Neural cell (in vitro differentiated cells): ENCODE data around the gene TRAM1L1. TPM values are rescaled to one million over a fixed set of nuclear protein-coding genes. Genes with fewer than 3 reads are reported as not detected.

Experiments
- H2AFZ ChIP-seq: fragments of 200-600, 300-800 bp; sonication (generic), shearing (Covaris generic); 2 replicates; pipeline ENCODE4 v1.6.0; 2014; ENCODE audit warnings: low read depth, mild to moderate bottlenecking, antibody characterized with exemption, low read length, moderate library complexity
- H3F3A ChIP-seq: fragments of 200-600 bp; shearing (Covaris generic); 2 replicates; pipeline ENCODE4 v1.6.1; 2016; ENCODE audit warnings: mild to moderate bottlenecking, moderate library complexity, mixed read lengths, antibody characterized with exemption, low read length; ENCODE audit not compliant: insufficient read depth, poor library complexity, severe bottlenecking
- H3K27ac ChIP-seq: fragments of 200-600, 300-800 bp; sonication (generic), shearing (Covaris generic); 2 replicates; pipeline ENCODE4 v1.5.1; 2014; ENCODE audit warnings: mild to moderate bottlenecking, low read length, moderate library complexity
- H3K27me3 ChIP-seq: fragments of 300-800, 200-600 bp; sonication (generic), shearing (Covaris generic); 2 replicates; pipeline ENCODE4 v1.6.0; 2014; ENCODE audit warnings: mild to moderate bottlenecking, low read depth, low read length, moderate library complexity; ENCODE audit not compliant: insufficient read depth
- H3K36me3 ChIP-seq: fragments of 300-800, 200-600 bp; sonication (generic), shearing (Covaris generic); 2 replicates; pipeline ENCODE4 v1.5.1; 2014; ENCODE audit warnings: mild to moderate bottlenecking, antibody characterized with exemption, low read length, moderate library complexity; ENCODE audit not compliant: insufficient read depth
- H3K4me2 ChIP-seq: fragments of 300-800, 200-600 bp; sonication (generic), shearing (Covaris generic); 2 replicates; pipeline ENCODE4 v1.6.0; 2014; ENCODE audit warnings: mild to moderate bottlenecking, low read length
- H3K4me3 ChIP-seq: fragments of 300-800, 200-600 bp; sonication (generic), shearing (Covaris generic); 2 replicates; pipeline ENCODE4 v1.5.1; 2014; ENCODE audit warnings: mild to moderate bottlenecking, low read length, moderate library complexity
- H3K79me2 ChIP-seq: fragments of 200-600 bp; shearing (Covaris generic); replicated peaks from 2 replicates; pipeline ENCODE4 v1.6.0; 2014; ENCODE audit warnings: mild to moderate bottlenecking, low read length, moderate library complexity; ENCODE audit not compliant: insufficient read depth
- H3K9ac ChIP-seq: fragments of 300-800, 200-600 bp; sonication (generic), shearing (Covaris generic); 2 replicates; pipeline ENCODE4 v1.6.1; 2016; ENCODE audit warnings: mild to moderate bottlenecking, low read length, mixed read lengths
- H3K9me2 ChIP-seq: fragments of 200-600 bp; shearing (Covaris generic); 2 replicates; pipeline ENCODE4 v1.6.1; 2016; ENCODE audit warnings: mild to moderate bottlenecking, low read length, mixed read lengths; ENCODE audit not compliant: insufficient read depth
- H3K9me3 ChIP-seq: fragments of 200-600, 300-800 bp; sonication (generic), shearing (Covaris generic); 2 replicates; pipeline ENCODE4 v1.6.1; 2016; ENCODE audit warnings: mild to moderate bottlenecking, mixed run types, low read length, moderate library complexity, mixed read lengths
- H4K20me1 ChIP-seq: fragments of 200-600 bp; shearing (Covaris generic); 2 replicates; pipeline ENCODE4 v1.6.1; 2016; ENCODE audit warnings: mild to moderate bottlenecking, mixed run types; ENCODE audit not compliant: insufficient read depth
- EP300 ChIP-seq: fragments of 450-650 bp; conservative IDR thresholded peaks from 2 replicates; pipeline ENCODE4 v1.6.1; 2014; ENCODE audit warnings: antibody characterized with exemption, mild to moderate bottlenecking, moderate library complexity; ENCODE audit not compliant: poor library complexity, severe bottlenecking
- EZH2 ChIP-seq: fragments of 200-600, 300-800 bp; shearing (Covaris generic), sonication (generic); IDR thresholded peaks from 2 replicates; pipeline ENCODE4 v1.6.1; 2014; ENCODE audit warnings: antibody characterized with exemption, low read length, borderline replicate concordance, mild to moderate bottlenecking; ENCODE audit not compliant: insufficient read depth, poor library complexity, severe bottlenecking
- POLR2AphosphoS5 ChIP-seq: IDR thresholded peaks from 2 replicates; pipeline ENCODE4 v1.6.1; 2012
- RAD21 ChIP-seq: fragments of 450-650 bp; conservative IDR thresholded peaks from 2 replicates; pipeline ENCODE4 v1.6.1; 2014; ENCODE audit warnings: antibody characterized with exemption, mild to moderate bottlenecking, moderate library complexity
- SMC3 ChIP-seq: fragments of 450-650 bp; conservative IDR thresholded peaks from 2 replicates; pipeline ENCODE4 v1.6.1; 2014; ENCODE audit warnings: antibody characterized with exemption, mild to moderate bottlenecking, moderate library complexity; ENCODE audit not compliant: poor library complexity
- TAF1 ChIP-seq: IDR thresholded peaks from 2 replicates; pipeline ENCODE4 v1.6.1; 2012; ENCODE audit warnings: low read depth
- polyA plus RNA-seq: library from polyadenylated mRNA; depleted of rRNA; stranded (reverse); fragments of >200 nt; gene quantifications from 2 replicates; pipeline ENCODE4 v1.2.3, GENCODE V29; 2014
- TF ChIP-seq, protein P1 (sequence below): fragments of 450-650 bp; IDR thresholded peaks from 2 replicates; pipeline ENCODE4 v1.5.1; 2014; ENCODE audit warnings: antibody characterized with exemption, mild to moderate bottlenecking, moderate library complexity; ENCODE audit not compliant: poor library complexity, severe bottlenecking

The TRAM1L1 gene
- polyA plus RNA-seq, 1 donor from 2014 or later: 18.2 TPM

DNA sequence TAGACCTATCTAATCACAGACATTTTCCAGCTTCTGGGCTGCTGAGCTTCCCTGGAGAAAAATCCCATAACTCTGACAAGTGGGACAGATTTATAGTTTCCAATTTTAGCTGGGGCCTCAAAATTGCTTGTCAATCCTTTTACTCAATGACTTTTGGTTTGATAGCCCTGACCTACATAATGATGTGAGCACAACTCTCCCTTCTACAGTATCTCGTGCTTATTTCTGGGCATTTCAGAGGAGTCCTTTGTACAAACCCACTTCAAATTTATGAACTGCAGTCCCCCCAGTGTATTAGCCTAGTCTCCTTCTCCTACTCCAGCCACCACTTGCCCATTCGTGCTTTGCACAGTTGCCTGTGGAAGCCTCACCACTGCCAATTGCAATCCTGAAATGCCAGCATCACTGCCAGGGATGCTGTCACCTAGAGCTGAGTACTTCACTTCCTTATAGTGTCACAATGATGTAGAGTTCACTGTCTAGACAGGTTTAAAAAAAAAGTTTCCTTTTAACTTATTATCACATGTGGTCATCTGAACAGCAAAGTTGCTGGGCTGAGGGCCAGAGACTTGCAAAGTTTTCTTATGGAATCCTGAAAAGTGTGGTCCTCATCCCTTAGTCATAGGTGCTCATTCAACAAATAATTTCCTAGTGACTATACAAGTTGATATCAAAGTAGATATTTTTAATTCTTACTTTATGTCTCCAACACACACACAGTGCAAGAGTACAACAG is 21.2 kb downstream of the TRAM1L1 start:
- Histone ChIP-seq H4K20me1 (no peaks in the 10 kb centered on the region), H3F3A (no peaks in the 10 kb centered on the region), H2AFZ (no peak overlapping the region), H3K27ac (no peak overlapping the region), H3K36me3 (no peaks in the 10 kb centered on the region), H3K9me3 (no peaks in the 10 kb centered on the region), H3K4me2 (no peak overlapping the region), H3K79me2 (no peaks in the 10 kb centered on the region), H3K27me3 (no peaks in the 10 kb centered on the region), H3K9ac (no peak overlapping the region), H3K4me3 (no peak overlapping the region), H3K9me2 (no peaks in the 10 kb centered on the region)
- TF ChIP-seq EP300: no peak

DNA sequence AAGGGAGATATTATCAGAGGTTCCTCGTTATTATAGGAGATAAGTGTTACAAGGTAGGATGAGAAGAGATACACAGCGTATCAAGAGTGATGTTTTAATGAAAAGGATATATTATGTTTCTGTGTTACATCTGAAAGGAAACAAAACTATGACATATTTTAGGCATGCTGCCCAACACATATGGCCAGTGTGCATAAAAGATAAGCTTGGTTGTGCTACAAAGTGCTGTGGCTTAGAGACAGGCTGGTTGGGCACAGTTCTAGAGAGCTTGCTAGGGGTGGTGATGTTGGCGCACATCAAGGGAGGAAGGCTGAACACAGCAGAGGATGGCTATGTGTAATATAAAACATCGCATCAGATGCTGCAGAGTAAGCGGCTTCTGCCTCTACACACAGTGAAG is 42.4 kb downstream of the TRAM1L1 start:
- TF ChIP-seq SMC3 (no peak), RAD21 (no peak), POLR2AphosphoS5 (no peak), TAF1 (no peak), EZH2 (no peak)
- TF ChIP-seq, protein P1, sequence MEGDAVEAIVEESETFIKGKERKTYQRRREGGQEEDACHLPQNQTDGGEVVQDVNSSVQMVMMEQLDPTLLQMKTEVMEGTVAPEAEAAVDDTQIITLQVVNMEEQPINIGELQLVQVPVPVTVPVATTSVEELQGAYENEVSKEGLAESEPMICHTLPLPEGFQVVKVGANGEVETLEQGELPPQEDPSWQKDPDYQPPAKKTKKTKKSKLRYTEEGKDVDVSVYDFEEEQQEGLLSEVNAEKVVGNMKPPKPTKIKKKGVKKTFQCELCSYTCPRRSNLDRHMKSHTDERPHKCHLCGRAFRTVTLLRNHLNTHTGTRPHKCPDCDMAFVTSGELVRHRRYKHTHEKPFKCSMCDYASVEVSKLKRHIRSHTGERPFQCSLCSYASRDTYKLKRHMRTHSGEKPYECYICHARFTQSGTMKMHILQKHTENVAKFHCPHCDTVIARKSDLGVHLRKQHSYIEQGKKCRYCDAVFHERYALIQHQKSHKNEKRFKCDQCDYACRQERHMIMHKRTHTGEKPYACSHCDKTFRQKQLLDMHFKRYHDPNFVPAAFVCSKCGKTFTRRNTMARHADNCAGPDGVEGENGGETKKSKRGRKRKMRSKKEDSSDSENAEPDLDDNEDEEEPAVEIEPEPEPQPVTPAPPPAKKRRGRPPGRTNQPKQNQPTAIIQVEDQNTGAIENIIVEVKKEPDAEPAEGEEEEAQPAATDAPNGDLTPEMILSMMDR: no peak
- H3K4me2 ChIP-seq: no peak overlapping the region
- H2AFZ ChIP-seq: no peak overlapping the region
- no peak overlapping the region for H3K9ac ChIP-seq
- H3K9me3 ChIP-seq: no peaks in the 10 kb centered on the region
- no peaks in the 10 kb centered on the region for H3K79me2 ChIP-seq
- no peak overlapping the region for H3K27ac ChIP-seq
- no peaks in the 10 kb centered on the region for H3K36me3 ChIP-seq
- no peaks in the 10 kb centered on the region for H3K27me3 ChIP-seq
- no peaks in the 10 kb centered on the region for H3K9me2 ChIP-seq
- no peak overlapping the region for H3K4me3 ChIP-seq
- no peaks in the 10 kb centered on the region for H3F3A ChIP-seq
- H4K20me1 ChIP-seq: no peaks in the 10 kb centered on the region
